ENCODE data around the gene GABARAP. TPM values are rescaled to one million over a fixed set of nuclear protein-coding genes. Genes with fewer than 3 reads are reported as not detected.

Gene GABARAP

GRCh38 chr17:7190276-7190917 is 51.9 kb downstream of the GABARAP start:
- Histone ChIP-seq H2BK5ac (ENCODE audit: low read depth, low read length, poor library complexity, severe bottlenecking) (no peak overlapping the region), H3K79me1 (replicated peaks; ENCODE audit: low read length, poor library complexity, severe bottlenecking) (peaks cover 9% of the 10 kb centered on the region), H3K4me1 (ENCODE audit: control insufficient read depth, insufficient read depth, low read depth, low read length) (peaks cover 2% of the 10 kb centered on the region), H3K9me3 (ENCODE audit: control insufficient read depth, low read length) (no peaks in the 10 kb centered on the region), H2BK12ac (ENCODE audit: low read length in 2 of 2) (no peak overlapping the region), H4K91ac (ENCODE audit: low read length) (no peak overlapping the region), H2BK15ac (ENCODE audit: low read depth, poor library complexity, severe bottlenecking) (no peak overlapping the region), H3K9ac (ENCODE audit: low read length) (no peak overlapping the region), H3K4me2 (ENCODE audit: low read length, poor library complexity, severe bottlenecking) (no peak overlapping the region), H3K27ac (ENCODE audit: low read length, poor library complexity, severe bottlenecking) (no peak overlapping the region), H3K14ac (ENCODE audit: low read length in 2 of 2) (no peak overlapping the region), H2AFZ (ENCODE audit: low read depth, low read length) (no peak overlapping the region), H3K4me3 (ENCODE audit: insufficient read depth in 1 of 2, low read depth in 1 of 2, low read length in 2 of 2) (no peak overlapping the region), H4K8ac (ENCODE audit: low read length) (no peak overlapping the region), H2AK5ac (ENCODE audit: low read length, severe bottlenecking) (no peak overlapping the region), H3K4ac (ENCODE audit: low read depth in 1 of 2, low read length in 2 of 2) (no peak overlapping the region), H3K18ac (ENCODE audit: low read depth in 1 of 2, low read length in 2 of 2) (no peak overlapping the region), H3K23ac (ENCODE audit: low read length in 2 of 2) (no peak overlapping the region), H3K27me3 (ENCODE audit: control insufficient read depth in 1 of 2, insufficient read depth in 1 of 2, low read length in 2 of 2) (no peaks in the 10 kb centered on the region), H2BK120ac (ENCODE audit: low read depth, low read length) (no peak overlapping the region), H3K36me3 (ENCODE audit: control insufficient read depth in 1 of 2, insufficient read depth in 2 of 2, low read depth in 1 of 2, low read length in 2 of 2) (peaks cover 61 to 64% of the 10 kb centered on the region in 2 experiments)
- DNase-seq: no peak
- WGBS: 96% methylated on average over 14 of the region's 14 CpGs

Small RNA genes within 50 kb of the gene (small RNA-seq; reads per million reads assigned to genes)
- not detected for gene AC120057.4 (ENCODE audit: low read depth)
- 521 reads per million, percentile 96 among the genes with 10 or more reads in this experiment for gene MIR324 (ENCODE audit: low read depth)
- not detected for gene RF00019 (ENCODE audit: low read depth)
